ENCODE measurements around the gene HIRA. TPM values are rescaled to one million over a fixed set of nuclear protein-coding genes. Genes with fewer than 3 reads are reported as not detected.

The HIRA gene
- total RNA-seq, 2 donors from 2014 or later, result 23.8 to 25.7 TPM

DNA sequence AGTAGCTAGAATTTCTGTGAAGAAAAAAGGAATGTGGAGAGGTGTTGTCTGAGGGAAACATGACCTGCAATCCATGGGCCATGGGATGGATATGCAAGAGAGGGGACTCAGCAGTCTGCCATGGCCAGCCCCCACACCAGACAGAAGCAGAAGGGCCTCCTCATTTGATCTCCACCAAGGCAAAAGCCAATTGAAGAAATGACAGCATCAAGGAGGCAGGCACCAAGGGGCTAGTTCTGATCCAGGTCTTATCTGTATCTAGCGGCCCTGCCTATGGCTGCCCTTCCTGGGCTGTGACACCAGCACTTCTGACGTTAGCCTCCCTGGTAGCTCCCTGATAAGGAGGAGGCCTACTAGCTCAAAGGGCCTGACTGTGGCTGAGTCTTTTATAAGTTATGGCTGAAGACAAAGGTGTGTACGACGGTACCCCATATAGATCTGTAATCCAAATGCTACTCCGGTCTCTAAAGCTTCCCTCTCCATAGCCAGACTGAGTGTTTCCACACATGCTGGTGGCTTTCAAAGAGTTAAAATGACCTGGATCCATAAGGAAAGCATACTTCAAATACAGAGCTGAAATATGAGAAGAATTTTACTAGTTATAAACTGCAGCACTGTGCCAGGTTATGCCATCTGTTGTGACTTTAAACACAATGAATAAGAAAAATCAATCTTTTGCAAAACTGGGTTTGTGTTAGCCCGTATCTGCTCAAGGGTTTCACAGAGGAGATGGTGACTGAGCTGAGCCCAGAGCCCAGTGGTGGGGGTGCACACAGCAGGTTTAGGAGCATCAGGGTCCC lies 34.4 kb downstream of the HIRA start:
- Histone ChIP-seq H3K27me3 (replicated peaks; ENCODE audit: insufficient read depth) (no peaks in the 10 kb centered on the region), H3K36me3 (peaks cover 54% of the 10 kb centered on the region), H3K27ac (no peak overlapping the region), H3K9me3 (no peaks in the 10 kb centered on the region), H3K4me1 (ENCODE audit: control insufficient read depth in 1 of 2, low read depth in 2 of 2) (no peaks in the 10 kb centered on the region), H3K4me3 (no peak overlapping the region)
- DNase-seq (ENCODE audit: low spot score) (no peak), ATAC-seq (ENCODE audit: insufficient number of reproducible peaks, low FRiP score, low read depth) (no peak)
- TF ChIP-seq, protein P1, sequence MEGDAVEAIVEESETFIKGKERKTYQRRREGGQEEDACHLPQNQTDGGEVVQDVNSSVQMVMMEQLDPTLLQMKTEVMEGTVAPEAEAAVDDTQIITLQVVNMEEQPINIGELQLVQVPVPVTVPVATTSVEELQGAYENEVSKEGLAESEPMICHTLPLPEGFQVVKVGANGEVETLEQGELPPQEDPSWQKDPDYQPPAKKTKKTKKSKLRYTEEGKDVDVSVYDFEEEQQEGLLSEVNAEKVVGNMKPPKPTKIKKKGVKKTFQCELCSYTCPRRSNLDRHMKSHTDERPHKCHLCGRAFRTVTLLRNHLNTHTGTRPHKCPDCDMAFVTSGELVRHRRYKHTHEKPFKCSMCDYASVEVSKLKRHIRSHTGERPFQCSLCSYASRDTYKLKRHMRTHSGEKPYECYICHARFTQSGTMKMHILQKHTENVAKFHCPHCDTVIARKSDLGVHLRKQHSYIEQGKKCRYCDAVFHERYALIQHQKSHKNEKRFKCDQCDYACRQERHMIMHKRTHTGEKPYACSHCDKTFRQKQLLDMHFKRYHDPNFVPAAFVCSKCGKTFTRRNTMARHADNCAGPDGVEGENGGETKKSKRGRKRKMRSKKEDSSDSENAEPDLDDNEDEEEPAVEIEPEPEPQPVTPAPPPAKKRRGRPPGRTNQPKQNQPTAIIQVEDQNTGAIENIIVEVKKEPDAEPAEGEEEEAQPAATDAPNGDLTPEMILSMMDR (IDR thresholded peaks at IDR 0.05), result no peak

DNA sequence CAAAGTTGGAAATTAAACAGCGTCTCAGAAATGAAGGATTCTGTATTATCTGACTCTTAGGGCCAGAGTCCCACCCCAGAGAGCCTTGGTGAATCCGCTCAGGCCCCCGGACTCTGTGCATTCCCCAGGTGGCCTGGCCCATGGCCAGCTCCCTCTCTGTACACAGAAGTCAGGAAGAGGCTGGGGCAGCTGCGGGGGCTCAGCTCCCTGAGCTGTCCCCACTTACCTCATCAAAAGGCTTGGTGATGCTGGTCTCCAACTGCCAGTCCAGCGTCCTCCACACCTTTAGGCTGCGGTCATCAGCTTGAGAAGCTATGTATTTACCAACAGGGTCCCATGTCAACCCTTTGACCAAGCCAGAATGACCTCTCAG lies 35.0 kb downstream of the HIRA start:
- Histone ChIP-seq H3K4me3 (no peak overlapping the region), H3K36me3 (peaks cover 60% of the 10 kb centered on the region), H3K27ac (no peak overlapping the region), H3K27me3 (replicated peaks; ENCODE audit: insufficient read depth) (no peaks in the 10 kb centered on the region), H3K9me3 (no peaks in the 10 kb centered on the region), H3K4me1 (ENCODE audit: control insufficient read depth in 1 of 2, low read depth in 2 of 2) (no peaks in the 10 kb centered on the region)
- no peak for DNase-seq (ENCODE audit: low spot score)
- ATAC-seq (ENCODE audit: insufficient number of reproducible peaks, low FRiP score, low read depth), result no peak
- TF ChIP-seq, protein P1 (IDR thresholded peaks at IDR 0.05), result no peak

DNA sequence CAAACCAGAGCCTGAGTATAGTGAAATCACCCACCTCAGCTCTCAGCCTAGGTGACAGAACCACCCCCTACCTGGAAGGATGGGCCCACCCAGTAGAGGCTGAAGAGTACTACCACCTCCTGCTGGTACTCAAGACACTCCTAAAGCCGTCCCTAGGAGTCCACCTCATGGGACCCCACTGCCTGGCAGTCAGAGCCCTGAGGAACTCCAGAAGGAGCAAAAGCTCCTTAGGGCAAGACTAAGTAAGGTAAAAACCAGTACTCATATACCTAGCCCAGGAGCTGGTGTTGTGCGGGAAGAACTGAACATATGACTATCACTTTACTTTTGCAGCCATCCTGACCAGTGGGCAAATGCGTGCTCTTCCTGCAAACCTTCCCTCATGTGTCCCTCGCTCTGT lies 36.3 kb downstream of the HIRA start:
- Histone ChIP-seq H3K36me3 (peaks cover 62% of the 10 kb centered on the region), H3K9me3 (no peaks in the 10 kb centered on the region), H3K27ac (no peak overlapping the region), H3K27me3 (replicated peaks; ENCODE audit: insufficient read depth) (no peaks in the 10 kb centered on the region), H3K4me1 (ENCODE audit: control insufficient read depth in 1 of 2, low read depth in 2 of 2) (no peaks in the 10 kb centered on the region), H3K4me3 (no peak overlapping the region)
- ATAC-seq (ENCODE audit: insufficient number of reproducible peaks, low FRiP score, low read depth) (no peak), DNase-seq (ENCODE audit: low spot score) (no peak)
- TF ChIP-seq, protein P1 (IDR thresholded peaks at IDR 0.05), result no peak

DNA sequence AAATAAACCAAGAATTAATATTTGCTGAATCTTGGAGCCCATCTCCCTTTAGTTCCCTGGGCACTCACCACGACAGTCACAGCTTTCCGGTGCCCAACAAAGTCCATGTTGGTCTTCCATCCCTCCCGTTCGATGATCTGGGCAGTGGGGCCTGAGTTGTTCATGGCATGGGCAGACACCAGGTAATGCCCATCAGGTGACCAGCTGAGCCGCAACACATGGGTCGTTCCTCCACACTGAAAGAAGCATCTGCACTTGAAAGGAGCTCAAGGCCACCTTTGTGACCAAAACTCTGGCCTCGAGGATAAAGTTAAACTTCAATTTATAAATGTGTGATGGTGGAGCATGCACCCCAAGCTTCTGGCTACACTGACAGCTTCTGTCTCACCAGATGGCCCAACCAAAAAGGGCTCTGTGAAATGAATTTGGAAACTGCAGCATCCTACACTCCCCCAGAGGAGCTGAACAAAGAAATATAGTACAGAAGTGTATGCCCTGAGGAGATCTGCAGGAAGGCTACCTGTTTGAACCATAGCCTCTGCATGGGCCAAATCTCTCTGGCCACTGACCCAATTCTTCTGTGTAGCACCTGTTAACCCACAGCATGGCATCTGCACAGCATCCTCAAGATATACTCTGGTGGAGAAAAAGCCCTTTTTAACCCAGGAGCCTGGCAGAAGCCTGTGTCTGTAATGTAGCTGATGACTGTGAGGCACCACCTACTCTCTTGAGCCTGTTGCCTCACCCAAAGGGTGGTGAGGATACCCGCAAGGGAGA lies 37.1 kb downstream of the HIRA start:
- Histone ChIP-seq H3K36me3 (peaks cover 70% of the 10 kb centered on the region), H3K27ac (no peak overlapping the region), H3K27me3 (replicated peaks; ENCODE audit: insufficient read depth) (no peaks in the 10 kb centered on the region), H3K9me3 (no peaks in the 10 kb centered on the region), H3K4me3 (no peak overlapping the region), H3K4me1 (ENCODE audit: control insufficient read depth in 1 of 2, low read depth in 2 of 2) (no peaks in the 10 kb centered on the region)
- ATAC-seq (ENCODE audit: insufficient number of reproducible peaks, low FRiP score, low read depth) (no peak), DNase-seq (ENCODE audit: low spot score) (no peak)
- TF ChIP-seq, protein P1 (IDR thresholded peaks at IDR 0.05), result no peak

DNA sequence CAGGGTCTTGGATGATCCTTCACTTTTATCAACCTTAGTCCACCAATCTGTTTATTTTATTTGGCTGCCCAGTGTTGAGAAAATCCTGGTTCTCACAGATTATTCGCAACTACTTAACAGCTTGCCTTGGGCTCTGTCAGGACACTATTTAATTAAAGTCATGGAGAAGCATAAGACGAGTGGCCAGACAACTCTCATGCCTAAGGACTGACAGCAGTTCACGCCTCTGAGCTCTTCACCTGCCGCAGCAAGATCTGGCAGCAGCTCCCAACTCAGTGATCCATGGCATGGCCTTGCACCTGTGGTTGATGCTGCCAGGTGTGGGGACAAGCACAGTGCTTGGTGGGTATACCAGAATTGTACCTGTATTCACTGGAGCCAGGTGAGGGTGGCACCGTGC lies 37.8 kb downstream of the HIRA start:
- Histone ChIP-seq H3K4me1 (ENCODE audit: control insufficient read depth in 1 of 2, low read depth in 2 of 2) (no peaks in the 10 kb centered on the region), H3K27me3 (replicated peaks; ENCODE audit: insufficient read depth) (no peaks in the 10 kb centered on the region), H3K27ac (no peak overlapping the region), H3K36me3 (peaks cover 71% of the 10 kb centered on the region), H3K4me3 (no peak overlapping the region), H3K9me3 (no peaks in the 10 kb centered on the region)
- DNase-seq (ENCODE audit: low spot score) (no peak), ATAC-seq (ENCODE audit: insufficient number of reproducible peaks, low FRiP score, low read depth) (no peak)
- TF ChIP-seq, protein P1 (IDR thresholded peaks at IDR 0.05), result no peak
